HG03095 (cell line): ENCODE measurements around the gene VWF.

ENCODE experiments used
- ATAC-seq: cut with Tn5 transposase; IDR thresholded peaks from one replicate; pipeline ENCODE4 v1.9.1; 2021; ENCODE audit warnings: moderate library complexity; ENCODE audit not compliant: unreplicated experiment

The VWF gene

GRCh38 chr12:5966486-5967095, 157.9 kb downstream of the VWF start:
- ATAC-seq, result no peak

- ATAC-seq, result no peak
Observed at GRCh38 chr12:5965950-5966383, 158.5 kb downstream of the VWF start.

- no peak for ATAC-seq
Observed at GRCh38 chr12:5964913-5965900, 159.3 kb downstream of the VWF start.

GRCh38 chr12:5963515-5963914, 161.0 kb downstream of the VWF start:
- no peak for ATAC-seq

GRCh38 chr12:5960783-5961182, 163.7 kb downstream of the VWF start:
- no peak for ATAC-seq

DNA sequence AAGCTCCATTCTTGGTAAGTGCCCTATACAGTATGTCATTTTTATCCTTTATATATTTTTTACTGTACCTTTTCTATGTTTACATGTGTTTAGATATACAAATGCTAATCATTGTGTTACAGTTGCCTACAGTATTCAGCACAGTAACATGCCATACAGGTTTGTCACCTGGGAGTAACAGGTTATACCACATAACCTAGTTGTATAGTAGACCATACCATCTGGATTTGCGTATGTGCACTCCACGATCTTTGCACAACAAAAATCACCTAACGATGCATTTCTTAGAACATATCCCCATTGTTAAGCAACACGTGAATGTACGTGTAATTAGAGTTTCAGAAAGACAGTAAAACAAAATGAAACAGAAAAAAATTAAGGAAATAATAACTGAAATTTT, 167.5 kb downstream of the VWF start:
- ATAC-seq, result no peak

GRCh38 chr12:5954661-5955060, 169.8 kb downstream of the VWF start:
- ATAC-seq, result no peak

GRCh38 chr12:5953835-5954586, 170.5 kb downstream of the VWF start:
- ATAC-seq, result no peak

DNA sequence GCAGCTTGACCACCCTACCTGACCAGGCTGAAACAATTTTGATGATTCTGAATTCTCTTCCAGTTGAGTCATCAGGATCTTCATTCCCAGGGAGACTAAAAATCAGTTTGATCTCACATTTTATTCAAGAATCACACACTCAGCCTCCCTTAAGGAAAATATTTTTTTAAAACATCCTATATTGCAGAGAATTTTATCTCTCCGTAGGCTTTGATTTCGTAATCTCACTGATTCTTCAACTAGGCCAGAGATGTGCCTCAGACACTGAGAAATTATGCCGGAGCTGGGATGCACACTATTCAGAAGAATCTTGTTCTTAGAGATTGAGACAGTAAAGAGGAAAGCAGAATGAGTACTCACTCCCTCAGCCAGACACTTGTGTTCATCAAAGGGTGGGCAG, 172.4 kb downstream of the VWF start:
- ATAC-seq, result no peak

- ATAC-seq, result no peak
Observed at GRCh38 chr12:5948696-5949095, 175.8 kb downstream of the VWF start.

DNA sequence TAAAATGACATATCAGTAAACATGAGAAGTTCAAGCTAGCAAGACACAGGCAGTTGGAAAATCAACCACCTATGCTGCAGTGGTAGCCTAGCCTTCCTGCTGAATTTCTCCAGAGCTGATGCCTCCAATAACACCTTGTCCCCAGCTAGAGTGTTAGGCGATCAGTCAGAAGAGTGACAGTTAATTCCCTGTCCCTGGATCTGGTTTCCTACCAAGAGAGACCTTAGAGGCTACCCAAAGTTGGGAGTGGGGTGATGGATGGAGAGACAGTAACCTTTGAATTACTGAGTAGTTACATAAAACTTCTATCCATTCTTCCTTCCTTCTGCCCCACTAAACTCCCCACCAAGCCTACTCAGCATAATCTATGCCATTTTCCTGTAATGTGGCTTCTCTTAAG, 177.5 kb downstream of the VWF start:
- no peak for ATAC-seq

GRCh38 chr12:5946388-5946787, 178.1 kb downstream of the VWF start:
- no peak for ATAC-seq

GRCh38 chr12:5945071-5946008, 179.1 kb downstream of the VWF start, which contains the start of gene ANO2:
TSS of gene ANO2 (minus strand) at chr12:5945259. CDS start at chr12:5945217, 42 bp downstream.
- ATAC-seq, result no peak

GRCh38 chr12:5944688-5945070, 179.8 kb downstream of the VWF start:
- no peak for ATAC-seq

DNA sequence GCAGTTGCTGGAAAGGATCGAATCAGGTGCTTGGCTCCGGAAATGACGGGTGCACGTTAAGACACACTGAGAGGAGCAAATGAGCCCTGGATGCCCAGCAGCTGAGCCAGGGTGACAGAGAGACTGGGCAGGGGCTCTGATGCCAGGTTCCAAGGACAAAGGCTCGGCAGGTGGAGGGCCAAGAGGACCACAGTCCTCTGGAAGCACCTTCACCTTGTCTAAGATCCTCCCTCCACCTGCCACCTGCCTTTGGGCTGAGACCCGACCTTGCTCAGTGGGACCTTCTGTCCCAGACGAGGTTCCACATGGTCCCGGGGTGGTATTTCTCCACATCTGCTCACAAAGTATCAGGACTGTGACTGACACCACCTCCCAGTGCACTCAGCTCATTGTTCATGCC, 180.4 kb downstream of the VWF start:
- ATAC-seq, result no peak

- ATAC-seq, result no peak
Observed at GRCh38 chr12:5941907-5942306, 182.6 kb downstream of the VWF start.

- ATAC-seq, result no peak
Observed at GRCh38 chr12:5927732-5928516, 196.5 kb downstream of the VWF start.

- ATAC-seq, result no peak
Observed at GRCh38 chr12:5925646-5926045, 198.8 kb downstream of the VWF start.

GRCh38 chr12:5924342-5924741, 200.1 kb downstream of the VWF start:
- ATAC-seq, result no peak

DNA sequence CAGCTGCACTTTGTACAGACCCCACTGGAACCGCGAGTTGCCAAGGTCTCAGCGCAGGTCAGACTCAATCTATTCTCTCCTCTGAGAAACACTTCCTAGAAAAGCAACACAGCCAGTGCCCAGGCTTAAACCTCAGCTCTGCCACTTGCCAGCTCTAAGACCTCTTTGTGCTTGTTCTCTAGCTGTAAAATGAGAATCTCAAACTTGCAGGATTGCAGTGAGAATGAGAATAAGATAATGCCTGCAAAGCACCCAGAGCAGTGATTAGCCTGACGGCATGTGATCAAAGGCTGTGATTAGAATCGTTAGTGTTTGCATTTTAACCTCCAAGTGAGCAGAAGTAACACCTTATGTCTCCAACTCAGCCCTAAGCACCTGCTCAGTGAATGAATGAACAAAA, 200.7 kb downstream of the VWF start:
- no peak for ATAC-seq
